ENCODE data around the gene FAM171A1. TPM values are rescaled to one million over a fixed set of nuclear protein-coding genes. Genes with fewer than 3 reads are reported as not detected.

The FAM171A1 gene
- total RNA-seq, 1 experiment from 2014 or later: 26.3 TPM

GRCh38 chr10:15313047-15313446 lies 58.0 kb downstream of the FAM171A1 start:
- CTCF ChIA-PET: no interaction called here
- H3K4me3 ChIP-seq (ENCODE audit: low read depth, low read length): no peak overlapping the region
- Mint-ChIP-seq H3K36me3 (ENCODE audit: insufficient read depth, unreplicated experiment) (no peaks in the 10 kb centered on the region), H3K27ac (ENCODE audit: unreplicated experiment) (no peak overlapping the region), H3K4me1 (ENCODE audit: low read depth, unreplicated experiment) (peaks cover 18% of the 10 kb centered on the region), H3K4me3 (ENCODE audit: unreplicated experiment) (no peak overlapping the region), H3K9me3 (ENCODE audit: unreplicated experiment) (no peaks in the 10 kb centered on the region), H3K27me3 (ENCODE audit: insufficient read depth, unreplicated experiment) (no peaks in the 10 kb centered on the region)
- POLR2A ChIA-PET: no interaction called here
- no peaks in the 10 kb centered on the region for H3K27me3 ChIP-seq (replicated peaks; ENCODE audit: control insufficient read depth, insufficient read depth, low read length)
- no peak for TF ChIP-seq CTCF (IDR thresholded peaks at IDR 0.05; ENCODE audit: insufficient read depth in 1 of 2, low read depth in 1 of 2, low read length in 1 of 2, severe bottlenecking in 1 of 2, unreplicated experiment in 1 of 2)
- H3K4me1 ChIP-seq: no peaks in the 10 kb centered on the region
- no peaks in the 10 kb centered on the region for H3K9me3 ChIP-seq
- intact Hi-C loops (cut with micrococcal nuclease; ENCODE audit: unreplicated experiment): no loop called here
- BruUV-seq (replicated peaks): no TSS peak
- no peak for DNase-seq
- no peaks in the 10 kb centered on the region for H3K36me3 ChIP-seq (ENCODE audit: control insufficient read depth, insufficient read depth, low read length)

GRCh38 chr10:15311569-15312280 lies 59.4 kb downstream of the FAM171A1 start:
- Mint-ChIP-seq H3K27ac (ENCODE audit: unreplicated experiment) (no peak overlapping the region), H3K4me3 (ENCODE audit: unreplicated experiment) (no peak overlapping the region), H3K9me3 (ENCODE audit: unreplicated experiment) (no peaks in the 10 kb centered on the region), H3K27me3 (ENCODE audit: insufficient read depth, unreplicated experiment) (no peaks in the 10 kb centered on the region), H3K36me3 (ENCODE audit: insufficient read depth, unreplicated experiment) (no peaks in the 10 kb centered on the region), H3K4me1 (ENCODE audit: low read depth, unreplicated experiment) (peaks cover 13% of the 10 kb centered on the region)
- CTCF ChIA-PET: interaction anchor here (0.8 kb wide), 1 partner anchor 27 kb away, joined by 3 read pairs; no protein-coding TSS in a partner anchor
- no peaks in the 10 kb centered on the region for H3K27me3 ChIP-seq (replicated peaks; ENCODE audit: control insufficient read depth, insufficient read depth, low read length)
- H3K4me3 ChIP-seq (ENCODE audit: low read depth, low read length): no peak overlapping the region
- no peak for DNase-seq
- POLR2A ChIA-PET: no interaction called here
- TF ChIP-seq CTCF (IDR thresholded peaks at IDR 0.05; ENCODE audit: insufficient read depth in 1 of 2, low read depth in 1 of 2, low read length in 1 of 2, severe bottlenecking in 1 of 2, unreplicated experiment in 1 of 2): no peak
- no peaks in the 10 kb centered on the region for H3K36me3 ChIP-seq (ENCODE audit: control insufficient read depth, insufficient read depth, low read length)
- no TSS peak for BruUV-seq (replicated peaks)
- intact Hi-C loops (cut with micrococcal nuclease; ENCODE audit: unreplicated experiment): no loop called here
- no peaks in the 10 kb centered on the region for H3K4me1 ChIP-seq
- no peaks in the 10 kb centered on the region for H3K9me3 ChIP-seq

- ChIA-PET CTCF (no interaction called here), POLR2A (no interaction called here)
- no peak for DNase-seq
- Histone ChIP-seq H3K36me3 (ENCODE audit: control insufficient read depth, insufficient read depth, low read length) (no peaks in the 10 kb centered on the region), H3K4me1 (no peaks in the 10 kb centered on the region), H3K9me3 (no peaks in the 10 kb centered on the region), H3K27me3 (replicated peaks; ENCODE audit: control insufficient read depth, insufficient read depth, low read length) (no peaks in the 10 kb centered on the region), H3K4me3 (ENCODE audit: low read depth, low read length) (no peak overlapping the region)
- no peak overlapping the region for H3K4me3 Mint-ChIP-seq (ENCODE audit: unreplicated experiment)
- no peaks in the 10 kb centered on the region for H3K36me3 Mint-ChIP-seq (ENCODE audit: insufficient read depth, unreplicated experiment)
- no peak overlapping the region for H3K27ac Mint-ChIP-seq (ENCODE audit: unreplicated experiment)
- no peak for TF ChIP-seq CTCF (IDR thresholded peaks at IDR 0.05; ENCODE audit: insufficient read depth in 1 of 2, low read depth in 1 of 2, low read length in 1 of 2, severe bottlenecking in 1 of 2, unreplicated experiment in 1 of 2)
- no peaks in the 10 kb centered on the region for H3K27me3 Mint-ChIP-seq (ENCODE audit: insufficient read depth, unreplicated experiment)
- BruUV-seq (replicated peaks): no TSS peak
- peaks cover 9% of the 10 kb centered on the region for H3K4me1 Mint-ChIP-seq (ENCODE audit: low read depth, unreplicated experiment)
- intact Hi-C loops (cut with micrococcal nuclease; ENCODE audit: unreplicated experiment): no loop called here
- H3K9me3 Mint-ChIP-seq (ENCODE audit: unreplicated experiment): no peaks in the 10 kb centered on the region
Observed at GRCh38 chr10:15310776-15311568, 60.1 kb downstream of the FAM171A1 start.
